Activated CD8-positive, alpha-beta T cell treated with anti-CD3 and anti-CD28 coated beads, Interleukin-2, amount 10 ng/mL, durations not matched to agents 7 days and 5 days (primary cell): ENCODE results near the gene MYH13. TPM values are rescaled to one million over a fixed set of nuclear protein-coding genes. Genes with fewer than 3 reads are reported as not detected.

Experiments used
- ATAC-seq: fragments of 150-1000 bp; cut with Tn5 transposase; one replicate; pipeline ENCODE4 v1.10.0; 2021; ENCODE audit warnings: moderate library complexity
- CTCF ChIA-PET: fragments of 350-600 bp; sonication (Branson Sonifier 250); formaldehyde crosslinking; loops from one replicate; lab custom pipeline; 2021; ENCODE audit warnings: antibody characterized with exemption; lab: Charles Lee
- POLR2A ChIA-PET: fragments of 350-600 bp; sonication (Branson Sonifier 250); formaldehyde crosslinking; loops from one replicate; lab custom pipeline; 2021; ENCODE audit warnings: antibody characterized with exemption; lab: Charles Lee
- DNase-seq: peaks from one replicate; pipeline ENCODE4 v3.0.0-alpha.2; 2020
- H3K27ac Mint-ChIP-seq: one replicate; pipeline ENCODE4 v1.8.0; 2021; ENCODE audit warnings: mild to moderate bottlenecking, mixed read lengths
- H3K27me3 Mint-ChIP-seq: one replicate; pipeline ENCODE4 v1.8.0; 2021; ENCODE audit warnings: low read depth, mixed read lengths
- H3K36me3 Mint-ChIP-seq: one replicate; pipeline ENCODE4 v1.8.0; 2021; ENCODE audit warnings: low read depth, mixed read lengths
- H3K4me1 Mint-ChIP-seq: one replicate; pipeline ENCODE4 v1.8.0; 2021; ENCODE audit warnings: low read depth, mixed read lengths
- H3K4me3 Mint-ChIP-seq: one replicate; pipeline ENCODE4 v1.8.0; 2021; ENCODE audit warnings: mild to moderate bottlenecking, mixed read lengths
- H3K9me3 Mint-ChIP-seq: one replicate; pipeline ENCODE4 v1.8.0; 2022; ENCODE audit warnings: mixed read lengths; ENCODE audit not compliant: insufficient read depth
- total RNA-seq, 2 experiments: library from RNA; stranded (reverse); gene quantifications; one replicate each; pipeline ENCODE4 v1.2.3, GENCODE V29; 2021

Gene MYH13
- total RNA-seq, 2 experiments from 2014 or later, result not detected

GRCh38 chr17:10266296-10266876 lies 106.4 kb downstream of the MYH13 start:
- H3K36me3 Mint-ChIP-seq, result no peaks in the 10 kb centered on the region
- ChIA-PET POLR2A (no interaction called here), CTCF (no interaction called here)
- H3K9me3 Mint-ChIP-seq, result no peaks in the 10 kb centered on the region
- H3K27ac Mint-ChIP-seq, result no peak overlapping the region
- DNase-seq, result no peak
- H3K4me1 Mint-ChIP-seq, result no peaks in the 10 kb centered on the region
- H3K4me3 Mint-ChIP-seq, result no peak overlapping the region
- H3K27me3 Mint-ChIP-seq, result peaks cover under 1% of the 10 kb centered on the region
- no peak for ATAC-seq

DNA sequence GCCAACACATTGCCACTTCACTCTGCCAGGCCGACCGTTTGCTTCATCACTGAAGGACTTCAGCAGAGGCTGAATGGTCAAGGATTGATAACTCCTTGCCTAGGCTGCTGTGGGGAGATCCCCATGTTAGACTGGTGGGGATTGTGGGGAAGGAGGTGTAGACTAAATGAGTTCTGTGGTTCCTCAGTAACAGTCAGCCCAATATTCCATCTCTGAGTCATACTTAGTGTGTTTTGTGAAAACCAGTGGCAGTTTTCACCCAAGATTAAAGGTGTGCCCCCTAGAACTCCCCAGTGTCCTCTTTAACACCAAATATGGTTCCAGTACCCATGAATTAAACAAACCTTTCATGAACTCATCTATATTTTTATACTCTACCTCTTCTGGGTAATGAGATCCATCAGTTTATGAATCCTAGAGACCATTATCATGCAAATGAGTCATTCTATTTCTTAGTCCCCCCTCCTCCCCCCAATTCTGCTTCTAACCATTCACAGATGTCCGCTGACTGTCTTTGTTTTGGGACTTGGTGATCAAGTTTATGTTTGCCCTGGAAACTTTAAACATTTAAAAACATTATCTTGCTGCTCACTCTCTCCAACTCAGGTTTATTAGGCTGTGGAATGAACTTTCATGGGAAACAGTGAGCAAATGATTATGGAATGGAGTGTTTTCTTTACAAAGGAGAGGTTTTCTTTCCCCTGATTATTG lies 107.6 kb downstream of the MYH13 start:
- POLR2A ChIA-PET, result no interaction called here
- Mint-ChIP-seq H3K9me3 (no peaks in the 10 kb centered on the region), H3K27me3 (peaks cover 2% of the 10 kb centered on the region), H3K27ac (no peak overlapping the region), H3K4me1 (no peaks in the 10 kb centered on the region), H3K4me3 (no peak overlapping the region), H3K36me3 (no peaks in the 10 kb centered on the region)
- CTCF ChIA-PET, result no interaction called here
- no peak for ATAC-seq
- DNase-seq, result no peak

GRCh38 chr17:10264051-10264450 lies 108.8 kb downstream of the MYH13 start:
- peaks cover 2% of the 10 kb centered on the region for H3K27me3 Mint-ChIP-seq
- no peaks in the 10 kb centered on the region for H3K4me1 Mint-ChIP-seq
- DNase-seq (no peak), ATAC-seq (no peak)
- CTCF ChIA-PET, result no interaction called here
- H3K4me3 Mint-ChIP-seq, result no peak overlapping the region
- POLR2A ChIA-PET, result no interaction called here
- H3K9me3 Mint-ChIP-seq, result no peaks in the 10 kb centered on the region
- no peaks in the 10 kb centered on the region for H3K36me3 Mint-ChIP-seq
- H3K27ac Mint-ChIP-seq, result no peak overlapping the region

DNA sequence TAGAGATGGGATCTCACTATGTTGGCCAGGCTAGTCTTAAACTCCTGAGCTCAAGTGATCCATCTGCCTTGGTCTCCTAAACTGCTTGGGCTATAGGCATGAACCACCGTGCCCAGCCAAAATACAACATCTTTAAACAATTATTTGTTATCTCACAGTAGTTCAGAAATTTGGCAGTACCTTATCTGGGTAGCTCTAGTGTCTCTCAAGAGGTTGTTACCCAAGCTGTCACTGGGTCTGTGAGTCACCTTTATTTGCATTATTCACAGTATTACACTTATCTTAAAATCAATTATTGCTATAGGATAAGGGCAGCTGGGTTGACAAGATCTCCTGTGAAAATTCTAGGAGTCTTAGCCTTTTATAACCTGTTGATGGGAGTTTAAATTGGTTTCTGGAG lies 110.4 kb downstream of the MYH13 start:
- H3K27ac Mint-ChIP-seq, result no peak overlapping the region
- CTCF ChIA-PET, result interaction anchor here (1.0 kb wide), 1 partner anchor 36 kb away, joined by 3 read pairs; no protein-coding TSS in a partner anchor
- POLR2A ChIA-PET, result interaction anchor here (0.6 kb wide), 1 partner anchor 59 kb away, joined by 3 read pairs; no protein-coding TSS in a partner anchor
- no peak for ATAC-seq
- H3K4me1 Mint-ChIP-seq, result no peaks in the 10 kb centered on the region
- H3K4me3 Mint-ChIP-seq, result no peak overlapping the region
- H3K9me3 Mint-ChIP-seq, result no peaks in the 10 kb centered on the region
- H3K36me3 Mint-ChIP-seq, result no peaks in the 10 kb centered on the region
- H3K27me3 Mint-ChIP-seq, result peaks cover 2% of the 10 kb centered on the region
- DNase-seq, result no peak

- POLR2A ChIA-PET, result no interaction called here
- ATAC-seq (no peak), DNase-seq (no peak)
- Mint-ChIP-seq H3K9me3 (no peaks in the 10 kb centered on the region), H3K4me3 (no peak overlapping the region), H3K27ac (no peak overlapping the region), H3K4me1 (no peaks in the 10 kb centered on the region), H3K27me3 (peaks cover 2% of the 10 kb centered on the region), H3K36me3 (no peaks in the 10 kb centered on the region)
- CTCF ChIA-PET, result no interaction called here
Observed at GRCh38 chr17:10261098-10261497, 111.7 kb downstream of the MYH13 start.

DNA sequence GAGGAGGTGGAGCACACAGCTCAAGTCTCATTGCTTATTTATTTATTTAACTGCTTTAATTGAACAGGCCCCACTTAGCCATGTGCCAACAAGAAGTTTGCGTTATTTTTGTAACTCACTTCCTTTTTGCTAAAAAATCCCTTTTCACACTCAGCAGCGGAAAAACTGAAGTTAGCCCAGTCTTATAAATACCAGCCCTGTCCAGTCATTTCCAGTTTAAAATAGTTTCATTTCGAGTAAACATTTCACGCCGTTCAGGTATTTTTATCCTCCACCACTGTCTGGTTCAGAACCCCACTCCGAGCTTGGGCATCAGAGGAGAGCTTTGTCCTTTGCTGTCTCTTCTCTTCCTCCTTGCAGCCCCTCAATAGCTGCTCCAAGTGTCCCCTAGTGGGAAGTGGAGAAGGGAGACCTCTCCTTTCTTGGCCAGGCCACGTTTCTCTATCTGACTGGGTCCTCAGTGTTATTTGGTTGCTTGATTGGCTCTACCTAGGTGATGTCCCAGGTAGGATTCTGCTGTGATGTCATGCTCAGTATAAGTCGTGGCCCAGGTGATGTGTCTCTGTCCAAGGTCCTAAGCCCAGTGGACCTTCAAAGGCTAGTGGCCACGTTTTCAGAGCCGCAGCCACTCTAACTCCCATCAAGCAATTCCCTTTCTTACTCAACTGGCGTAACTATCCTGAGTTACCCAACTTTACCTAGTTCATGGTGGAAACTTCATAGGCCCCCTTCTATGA lies 121.4 kb downstream of the MYH13 start:
- Mint-ChIP-seq H3K9me3 (no peaks in the 10 kb centered on the region), H3K27me3 (peaks cover 3% of the 10 kb centered on the region), H3K27ac (no peak overlapping the region), H3K4me3 (no peak overlapping the region), H3K4me1 (no peaks in the 10 kb centered on the region), H3K36me3 (no peaks in the 10 kb centered on the region)
- no peak for ATAC-seq
- CTCF ChIA-PET, result no interaction called here
- POLR2A ChIA-PET, result no interaction called here
- DNase-seq, result no peak

Other genes starting within 250 kb of the MYH13 start
- gene GAS7, start 174.4 kb downstream of the MYH13 start, total RNA-seq, result 1 to 10 TPM in 1 of 2 experiments, under 1 TPM in 1; 0.61 to 1.6 TPM
- not detected for gene MYH8, start 48.9 kb upstream of the MYH13 start, total RNA-seq
- gene MYH4, start 96.6 kb upstream of the MYH13 start, total RNA-seq, result not detected
- not detected for gene MYH1, start 145.5 kb upstream of the MYH13 start, total RNA-seq
- gene MYH2, start 176.7 kb upstream of the MYH13 start, total RNA-seq, result not detected